ENCODE data around the gene HYAL2. TPM values are rescaled to one million over a fixed set of nuclear protein-coding genes. Genes with fewer than 3 reads are reported as not detected.

HYAL2 gene
- total and polyA plus RNA-seq, 9 of the 15 experiments (the other 6 are each of a cell fraction or from before 2014, with no cell fraction given), result 0.36 to 22.7 (median 11.4) TPM; not detected in 1

GRCh38 chr3:50334339-50335075 lies 12.0 kb upstream of the HYAL2 start:
- Histone ChIP-seq H3K36me3 (ENCODE audit: control insufficient read depth, insufficient read depth, low read length) (peaks cover 67% of the 10 kb centered on the region; the same call in 2 of the 3 replicates), H3K79me2 (ENCODE audit: control insufficient read depth, insufficient read depth, low read length) (peaks cover 71% of the 10 kb centered on the region), H3K4me1 (replicated peaks in 1 of 2; ENCODE audit: control insufficient read depth in 2 of 2, insufficient read depth in 2 of 2, low read length in 2 of 2) (peaks cover 24 to 32% of the 10 kb centered on the region in 2 experiments; a peak in 4 of 5 replicates), H3K27me3 (ENCODE audit: control insufficient read depth in 2 of 2, insufficient read depth in 2 of 2, low read length in 2 of 2) (no peaks in the 10 kb centered on the region), H3K9ac (ENCODE audit: insufficient read depth in 1 of 2, low read depth in 2 of 2, low read length in 2 of 2) (peak overlapping the region in 1 of 2 experiments; percentile 24; a peak in 2 of 4 replicates), H3K27ac (ENCODE audit: extremely low read depth, low read depth, low read length) (peak overlapping the region; percentile 49; the same call in 1 of the 3 replicates), H3K4me3 (no peak overlapping the region), H3K4me2 (ENCODE audit: insufficient read depth, low read length) (peak overlapping the region; percentile 1; the same call in 1 of the 2 replicates), H3K9me1 (ENCODE audit: control insufficient read depth, insufficient read depth, low read length) (peaks cover 4% of the 10 kb centered on the region), H2AFZ (ENCODE audit: low read depth, low read length) (no peak overlapping the region), H3K9me3 (replicated peaks; ENCODE audit: control insufficient read depth, insufficient read depth, low read depth, low read length) (no peaks in the 10 kb centered on the region), H4K20me1 (replicated peaks; ENCODE audit: control insufficient read depth, insufficient read depth, low read length) (peaks cover 18% of the 10 kb centered on the region)
- ChIA-PET CTCF (ENCODE audit: low intra/inter-chr PET ratio) (no interaction called here), POLR2A (interaction anchor here (0.6 to 1.7 kb wide), 5 partner anchors 15 to 99 kb away, joined by 3 to 4 read pairs (median 3); no protein-coding TSS in a partner anchor)
- WGBS (ENCODE audit: insufficient coverage, low coverage, missing lambda C conversion rate), result 72% methylated on average over 5 of the region's 5 CpGs
- no TSS peak for BruUV-seq (replicated peaks)
- no peak for DNase-seq (ENCODE audit: extremely low read depth in 1 of 4, low spot score in 3 of 4)
- no peak for FAIRE-seq
- no peak for TF ChIP-seq SPI1 (IDR thresholded peaks at IDR 0.05; ENCODE audit: borderline replicate concordance, low read depth, low read length)
- no peak for TF ChIP-seq ZFX (CRISPR knock-in tag; IDR thresholded peaks at IDR 0.05)
- no peak for TF ChIP-seq NELFE (IDR thresholded peaks at IDR 0.05; ENCODE audit: insufficient read depth, insufficient read length)
- TF ChIP-seq RBM17 (IDR thresholded peaks at IDR 0.05; ENCODE audit: borderline replicate concordance, low read depth, low read length), result no peak
- no peak for TF ChIP-seq HLTF (IDR thresholded peaks at IDR 0.05)
- no peak for TF ChIP-seq ILF3 (IDR thresholded peaks at IDR 0.05; ENCODE audit: borderline replicate concordance)
- no peak for TF ChIP-seq GATAD2B (IDR thresholded peaks at IDR 0.05; ENCODE audit: borderline replicate concordance)
- TF ChIP-seq MTA2 (IDR thresholded peaks at IDR 0.05; ENCODE audit: low read depth), result no peak
- TF ChIP-seq E2F8 (IDR thresholded peaks at IDR 0.05; ENCODE audit: low read depth, partially characterized antibody), result no peak
- TF ChIP-seq ZC3H8 (IDR thresholded peaks at IDR 0.05), result no peak
- TF ChIP-seq CREB5 (CRISPR knock-in tag; IDR thresholded peaks at IDR 0.05), result no peak
- TF ChIP-seq SNRNP70 (optimal IDR thresholded peaks at IDR 0.05; ENCODE audit: low read depth, low read length), result no peak
- TF ChIP-seq ZNF551 (CRISPR knock-in tag; IDR thresholded peaks at IDR 0.05), result no peak
- TF ChIP-seq RCOR1 (IDR thresholded peaks at IDR 0.05; ENCODE audit: borderline replicate concordance in 1 of 2, low read depth in 2 of 2, low read length in 2 of 2), result no peak
- TF ChIP-seq PRPF4 (IDR thresholded peaks at IDR 0.05; ENCODE audit: insufficient read depth, low read depth, low read length, poor library complexity, severe bottlenecking), result no peak
- TF ChIP-seq TBP (optimal IDR thresholded peaks at IDR 0.05; ENCODE audit: low read depth, low read length), result no peak
- no peak for ATAC-seq
- intact Hi-C loops (cut with micrococcal nuclease) (no loop called here), in situ Hi-C loops (cut with MboI) (no loop called here)
